Esophagus (tissue), 2 donors: ENCODE results near the gene SAMD15. TPM values are rescaled to one million over a fixed set of nuclear protein-coding genes. Genes with fewer than 3 reads are reported as not detected.
"Not testable (repeated sequence)": the region's sequence is repeated elsewhere in the genome, so short reads cannot be mapped to it uniquely, and the experiment has no call there.

Experiments used
- H3K27ac ChIP-seq, 2 donors: one replicate each; pipeline ENCODE4 v1.5.1; 2013; ENCODE audit warnings: low read depth in 2 of 2, mild to moderate bottlenecking in 2 of 2, inconsistent platforms in 1 of 2, low read length in 1 of 2, moderate library complexity in 1 of 2
- H3K27me3 ChIP-seq, 2 donors: one replicate each; pipeline ENCODE4 v1.6.1; 2013; ENCODE audit warnings: low read length in 2 of 2, control low read depth in 1 of 2, mild to moderate bottlenecking in 1 of 2; ENCODE audit not compliant: insufficient read depth in 2 of 2, control insufficient read depth in 1 of 2
- H3K36me3 ChIP-seq, 2 donors: one replicate each; pipeline ENCODE4 v1.6.1; 2013; ENCODE audit warnings: low read length in 1 of 2; ENCODE audit not compliant: control insufficient read depth in 2 of 2, insufficient read depth in 2 of 2
- H3K4me1 ChIP-seq, 2 donors: one replicate each; pipeline ENCODE4 v1.6.1; 2013; ENCODE audit warnings: low read length in 1 of 2; ENCODE audit not compliant: control insufficient read depth in 2 of 2, insufficient read depth in 2 of 2
- H3K4me3 ChIP-seq, 2 donors: one replicate each; pipeline ENCODE4 v1.5.1; 2013; ENCODE audit warnings: low read length in 2 of 2, mild to moderate bottlenecking in 2 of 2, low read depth in 1 of 2, moderate library complexity in 1 of 2
- H3K9me3 ChIP-seq, 2 donors: one replicate each; pipeline ENCODE4 v1.6.1; 2013; ENCODE audit warnings: mild to moderate bottlenecking in 2 of 2, low read depth in 1 of 2, low read length in 1 of 2, moderate library complexity in 1 of 2; ENCODE audit not compliant: control insufficient read depth in 2 of 2, insufficient read depth in 1 of 2
- WGBS, 2 donors: extraction: QIAGEN DNeasy Blood & Tissue Kit; methylation state at CpG; one replicate each; pipeline ENCODE4 v1.1.7; 2013; 5-methylcytosine and 5-hydroxymethylcytosine counted together
- polyA plus RNA-seq, 2 donors: library from polyadenylated mRNA; stranded (reverse); fragments of 200-250 nt; gene quantifications; one replicate each; pipeline ENCODE4 v1.2.3, GENCODE V29; 2013
- donor health status: healthy with polysubstance abuse.
- donor health status: Bipolar disorder and iron deficiency.

Gene SAMD15
- polyA plus RNA-seq, 2 donors: 0.34 to 0.41 TPM

DNA sequence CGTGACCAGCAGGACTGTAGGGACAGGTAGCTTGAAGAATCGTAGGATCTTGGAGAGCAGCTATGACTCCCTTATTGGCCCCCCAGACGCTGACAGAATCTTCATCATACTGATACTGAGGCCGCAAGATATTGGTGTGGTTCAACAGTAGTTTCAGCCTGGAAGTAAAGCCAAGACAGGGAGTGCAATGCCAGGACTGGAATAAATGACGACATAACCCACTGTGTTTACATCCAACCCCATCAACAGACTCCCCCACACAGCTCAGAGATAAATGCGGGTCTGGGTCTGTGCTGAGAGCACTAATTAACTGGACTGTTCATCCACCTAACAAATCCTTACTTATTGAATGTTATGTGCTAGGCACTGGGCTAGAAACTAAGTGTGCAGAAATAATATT is 29.5 kb downstream of the SAMD15 start:
- Histone ChIP-seq H3K36me3 (no peaks in the 10 kb centered on the region), H3K9me3 (no peaks in the 10 kb centered on the region), H3K27me3 (no peaks in the 10 kb centered on the region), H3K4me1 (no peaks in the 10 kb centered on the region), H3K27ac (no peak overlapping the region), H3K4me3 (no peak overlapping the region)
- WGBS, 2 donors: 66 to 67% methylated on average over 6 of the region's 6 CpGs

DNA sequence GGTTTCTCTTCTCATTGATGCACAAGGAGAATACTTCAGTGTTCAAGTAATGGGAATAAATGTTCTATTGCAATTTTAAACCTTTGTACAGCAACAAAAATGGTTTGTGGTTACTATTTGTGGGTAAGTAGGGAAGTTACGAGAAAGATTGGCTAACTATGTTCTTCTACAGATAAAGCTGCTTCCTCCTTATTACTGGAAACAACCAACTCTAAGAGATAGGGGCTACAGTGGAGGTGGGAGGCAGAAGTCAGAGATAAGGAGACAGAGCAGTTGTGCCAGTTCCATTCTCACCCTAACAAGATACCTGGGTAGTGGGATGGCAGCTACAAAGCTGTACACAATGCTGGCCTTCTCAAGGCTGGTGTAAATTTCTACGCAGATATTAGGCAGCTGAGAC is 30.0 kb downstream of the SAMD15 start:
- Histone ChIP-seq H3K4me1 (no peaks in the 10 kb centered on the region), H3K36me3 (no peaks in the 10 kb centered on the region), H3K4me3 (no peak overlapping the region), H3K27ac (no peak overlapping the region), H3K27me3 (no peaks in the 10 kb centered on the region), H3K9me3 (no peaks in the 10 kb centered on the region)
- WGBS, 2 donors: 87 to 88% methylated on average over 2 of the region's 2 CpGs

DNA sequence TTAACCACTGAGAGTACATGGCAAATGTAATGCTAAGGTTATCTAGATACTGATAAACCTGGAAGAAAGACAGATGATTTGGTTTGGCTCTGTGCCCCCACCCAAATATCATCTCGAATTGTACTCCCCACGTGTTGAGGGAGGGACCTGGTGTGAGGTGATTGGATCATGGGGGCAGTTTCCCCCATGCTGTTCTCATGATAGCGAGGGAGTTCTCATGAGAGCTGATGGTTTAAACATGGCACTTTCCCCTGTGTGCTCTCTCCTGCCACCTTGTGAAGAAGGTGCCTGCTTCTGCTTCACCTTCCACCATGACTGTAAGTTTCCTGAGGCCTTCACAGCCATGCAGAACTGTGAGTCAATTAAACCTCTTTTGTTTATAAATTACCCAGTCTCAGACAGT is 32.0 kb downstream of the SAMD15 start:
- Histone ChIP-seq H3K9me3 (no peaks in the 10 kb centered on the region), H3K4me1 (no peaks in the 10 kb centered on the region), H3K36me3 (no peaks in the 10 kb centered on the region), H3K27me3 (no peaks in the 10 kb centered on the region), H3K27ac (no peak overlapping the region), H3K4me3 (no peak overlapping the region)
- 48 to 62% methylated on average over 3 of the region's 3 CpGs for WGBS, 2 donors

DNA sequence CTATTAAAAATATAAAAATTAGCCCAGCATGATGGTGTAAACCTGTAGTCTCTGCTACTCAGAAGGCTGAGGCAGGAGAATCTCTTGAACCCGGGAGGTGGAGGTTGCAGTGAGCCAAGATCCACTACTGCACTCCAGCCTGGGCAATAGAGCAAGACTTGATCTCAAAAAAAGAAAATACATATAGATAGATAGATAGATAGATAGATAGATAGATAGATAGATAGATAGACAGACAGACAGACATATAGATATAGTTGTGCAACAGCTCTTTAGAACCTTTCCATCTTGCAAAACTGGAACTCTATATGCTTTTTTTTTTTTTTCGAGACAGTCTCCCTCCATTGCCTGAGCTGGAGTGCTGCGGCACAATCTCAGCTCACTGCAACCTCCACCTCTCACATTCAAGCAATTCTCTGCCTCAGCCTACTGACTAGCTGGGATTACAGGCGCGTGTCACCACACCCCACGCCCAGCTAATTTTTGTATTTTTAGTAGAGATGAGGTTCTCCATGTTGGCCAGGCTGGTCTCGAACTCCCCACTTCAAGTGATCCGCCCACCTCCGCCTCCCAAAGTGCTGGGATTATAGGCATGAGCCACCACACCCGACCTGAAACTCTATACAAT is 38.3 kb downstream of the SAMD15 start:
- WGBS, 2 donors: 94 to 98% methylated on average over 10 of the region's 10 CpGs
- H3K36me3 ChIP-seq, H3K4me3 ChIP-seq, H3K9me3 ChIP-seq, H3K27me3 ChIP-seq, H3K27ac ChIP-seq, H3K4me1 ChIP-seq: not testable (repeated sequence)

DNA sequence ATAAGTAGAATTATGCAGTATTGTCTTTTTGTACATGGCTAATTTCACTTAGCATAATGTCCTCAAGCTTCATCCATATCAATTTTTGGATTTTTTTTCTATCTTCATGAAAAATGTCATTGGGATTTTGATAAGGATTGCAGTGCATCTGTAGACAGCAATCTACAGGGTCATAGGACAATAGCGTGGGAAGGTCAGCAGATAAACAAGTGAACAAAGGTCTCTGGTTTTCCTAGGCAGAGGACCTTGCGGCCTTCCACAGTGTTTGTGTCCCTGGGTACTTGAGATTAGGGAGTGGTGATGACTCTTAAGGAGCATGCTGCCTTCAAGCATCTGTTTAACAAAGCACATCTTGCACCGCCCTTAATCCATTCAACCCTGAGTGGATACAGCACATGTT is 38.9 kb downstream of the SAMD15 start:
- not testable (repeated sequence) for H3K9me3 ChIP-seq, H3K4me1 ChIP-seq, H3K27me3 ChIP-seq, H3K36me3 ChIP-seq, H3K4me3 ChIP-seq, H3K27ac ChIP-seq
- WGBS, 2 donors: 88 to 90% methylated on average over 2 of the region's 3 CpGs

DNA sequence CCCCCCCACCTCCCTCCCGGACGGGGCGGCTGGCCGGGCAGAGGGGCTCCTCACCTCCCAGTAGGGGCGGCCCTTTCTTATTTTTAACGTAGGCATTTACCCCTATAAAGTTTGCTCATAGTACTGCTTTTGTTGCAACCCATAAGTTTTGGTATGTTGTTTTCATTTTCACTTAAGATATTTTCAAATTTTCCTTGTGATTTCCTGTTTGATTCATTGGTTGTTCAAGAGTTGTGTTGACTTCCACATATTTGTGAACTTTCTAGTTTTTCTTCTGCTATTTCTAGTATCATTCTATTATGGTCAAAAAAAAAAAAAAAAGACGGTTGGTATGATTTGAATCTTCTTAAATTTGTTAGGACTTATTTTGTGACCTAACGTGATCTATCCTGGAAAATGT is 39.7 kb downstream of the SAMD15 start:
- WGBS, 2 donors: 93 to 94% methylated on average over 7 to 8 of the region's 8 CpGs
- Histone ChIP-seq H3K4me1 (no peaks in the 10 kb centered on the region), H3K36me3 (no peaks in the 10 kb centered on the region), H3K4me3 (no peak overlapping the region), H3K27ac (no peak overlapping the region), H3K27me3 (no peaks in the 10 kb centered on the region), H3K9me3 (no peaks in the 10 kb centered on the region)

DNA sequence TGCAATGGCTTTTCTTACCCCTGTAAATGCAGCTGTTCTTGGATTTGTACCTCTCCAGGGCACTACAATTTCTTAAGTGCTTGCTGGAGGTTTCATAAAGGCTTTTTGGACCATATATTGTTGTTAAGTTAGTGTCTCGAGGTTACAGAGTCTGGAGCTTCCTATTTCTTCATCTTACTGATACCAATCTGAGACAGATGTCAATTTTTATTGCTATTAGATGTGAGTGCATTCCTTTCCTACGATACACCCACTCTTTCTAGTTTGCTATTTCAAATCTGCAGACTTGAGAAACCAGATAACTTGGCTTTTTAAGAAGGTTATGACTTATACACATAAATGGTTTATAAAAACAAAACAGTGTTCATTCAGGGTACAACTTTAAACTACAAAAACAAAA is 44.0 kb downstream of the SAMD15 start:
- peaks cover 12% of the 10 kb centered on the region in 2 donors for H3K36me3 ChIP-seq
- WGBS, 2 donors: 54 to 97% methylated on average over 2 of the region's 2 CpGs
- no peaks in the 10 kb centered on the region for H3K9me3 ChIP-seq
- H3K4me3 ChIP-seq: no peak overlapping the region
- H3K4me1 ChIP-seq: no peaks in the 10 kb centered on the region
- no peaks in the 10 kb centered on the region for H3K27me3 ChIP-seq
- H3K27ac ChIP-seq: no peak overlapping the region

DNA sequence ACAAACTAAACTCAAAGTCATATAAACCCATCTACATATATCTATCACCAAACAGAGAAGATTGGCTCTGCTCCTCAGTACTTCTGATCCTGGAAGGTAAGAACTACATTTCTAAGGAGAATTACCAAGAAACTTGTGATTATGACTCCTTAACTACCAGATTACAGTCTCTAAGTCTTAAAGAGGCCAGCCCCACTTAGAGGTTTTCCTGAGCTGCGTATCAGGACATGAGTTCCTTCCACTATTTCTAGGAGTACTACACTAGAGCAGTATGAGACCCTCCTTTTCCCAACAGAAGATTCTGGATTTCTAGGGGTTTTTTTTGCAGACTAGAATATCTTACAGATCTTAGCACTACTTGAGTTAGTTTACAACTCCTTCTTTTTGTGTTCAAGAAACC is 46.2 kb downstream of the SAMD15 start, which contains the start of gene NOXRED1:
Gene NOXRED1, minus strand, starts transcription at position 101 of the 400 bp plus-strand sequence. CDS start 634 bp downstream, outside the sequence.
- no peak within 1 kb of the TSS for H3K27ac ChIP-seq
- peaks cover 24 to 32% of the 10 kb centered on the region in 2 donors for H3K36me3 ChIP-seq
- WGBS, 2 donors: 98 to 100% methylated on average over 1 of the region's 1 CpG
- H3K4me1 ChIP-seq: no peaks in the 10 kb centered on the region
- H3K9me3 ChIP-seq: no peaks in the 10 kb centered on the region
- no peak within 1 kb of the TSS for H3K4me3 ChIP-seq
- H3K27me3 ChIP-seq: no peaks in the 10 kb centered on the region

DNA sequence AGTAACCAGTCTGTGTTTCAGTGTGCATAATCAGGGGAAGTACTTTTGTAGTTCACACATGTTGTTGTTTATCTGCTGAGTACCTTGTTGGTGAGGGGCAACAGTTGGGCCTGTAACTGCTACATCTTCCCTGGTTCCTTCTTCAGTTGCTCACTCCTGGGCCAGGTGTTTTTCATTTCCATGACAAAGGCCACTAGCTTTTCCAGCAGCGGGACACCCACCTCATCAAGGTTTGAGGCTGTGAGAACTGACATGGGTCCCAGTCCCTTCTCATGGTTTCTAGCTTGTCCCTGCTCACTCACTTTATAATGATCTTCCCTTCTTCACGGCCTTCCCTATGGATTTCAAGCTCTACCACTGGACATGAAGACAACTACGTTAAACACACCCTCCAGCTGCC is 47.7 kb downstream of the SAMD15 start:
- Histone ChIP-seq H3K27me3 (no peaks in the 10 kb centered on the region), H3K27ac (no peak overlapping the region), H3K4me1 (no peaks in the 10 kb centered on the region), H3K4me3 (no peak overlapping the region), H3K36me3 (peaks cover 28 to 39% of the 10 kb centered on the region in 2 donors), H3K9me3 (no peaks in the 10 kb centered on the region)
- WGBS, 2 donors: 90 to 94% methylated on average over 3 of the region's 3 CpGs

DNA sequence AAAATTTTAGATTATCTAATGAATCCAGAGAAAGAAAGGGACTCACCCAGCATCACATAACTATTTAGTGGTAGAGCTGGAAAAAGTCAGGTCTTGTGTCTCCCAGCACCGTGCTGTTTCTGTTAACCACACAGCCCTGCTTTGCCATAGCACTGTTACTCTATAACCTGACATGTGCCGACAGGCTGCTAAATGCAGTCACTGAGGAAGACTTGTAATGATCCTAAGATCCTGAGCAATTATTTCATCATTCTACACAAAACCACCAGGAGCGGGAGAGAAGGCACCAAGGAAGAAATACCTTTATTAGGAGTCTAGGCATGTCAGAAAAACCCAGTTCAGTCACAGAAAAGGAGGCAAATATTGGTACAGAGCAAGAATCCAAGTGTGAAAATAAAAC is 49.2 kb downstream of the SAMD15 start:
- Histone ChIP-seq H3K27me3 (no peaks in the 10 kb centered on the region), H3K4me1 (no peaks in the 10 kb centered on the region), H3K4me3 (no peak overlapping the region), H3K36me3 (peaks cover 28 to 39% of the 10 kb centered on the region in 2 donors), H3K9me3 (no peaks in the 10 kb centered on the region), H3K27ac (no peak overlapping the region)
- 93 to 97% methylated on average over 3 of the region's 3 CpGs for WGBS, 2 donors
